ENCODE results near the gene SCARF2.
"Not testable (repeated sequence)": the region's sequence is repeated elsewhere in the genome, so short reads cannot be mapped to it uniquely, and the experiment has no call there.

The SCARF2 gene

GRCh38 chr22:20376281-20376680, 61.3 kb downstream of the SCARF2 start:
- not testable (repeated sequence) for H3K4me1 ChIP-seq (ENCODE audit: control insufficient read depth, insufficient read depth, low read length); H3K36me3 ChIP-seq (ENCODE audit: control insufficient read depth in 2 of 2, insufficient read depth in 2 of 2, low read length in 2 of 2); H3K27me3 ChIP-seq (ENCODE audit: control insufficient read depth in 1 of 2, insufficient read depth in 2 of 2, low read length in 2 of 2); H3K27ac ChIP-seq (ENCODE audit: low read length); H3K4me3 ChIP-seq (ENCODE audit: low read length in 2 of 2); H3K9me3 ChIP-seq (ENCODE audit: control insufficient read depth in 2 of 2, low read length in 2 of 2); H3K9ac ChIP-seq (ENCODE audit: low read length in 2 of 2)

All from stomach smooth muscle (tissue), 2 donors.